Activated CD8-positive, alpha-beta memory T cell treated with anti-CD3 and anti-CD28 coated beads, Interleukin-2, amount 50 U/mL, for 48 hours (primary cell): ENCODE results near the gene PSMA1.
"Not testable (repeated sequence)": the region's sequence is repeated elsewhere in the genome, so short reads cannot be mapped to it uniquely, and the experiment has no call there.

Experiments used
- DNase-seq: peaks from one replicate; pipeline ENCODE4 v3.0.0-alpha.2; 2020

PSMA1 gene

GRCh38 chr11:14519917-14520746 lies at the start of gene PSMA1:
PSMA1 (minus strand) TSS chr11:14520386; CDS start chr11:14520299, 87 bp downstream.
- peak; percentile 93 for DNase-seq

DNA sequence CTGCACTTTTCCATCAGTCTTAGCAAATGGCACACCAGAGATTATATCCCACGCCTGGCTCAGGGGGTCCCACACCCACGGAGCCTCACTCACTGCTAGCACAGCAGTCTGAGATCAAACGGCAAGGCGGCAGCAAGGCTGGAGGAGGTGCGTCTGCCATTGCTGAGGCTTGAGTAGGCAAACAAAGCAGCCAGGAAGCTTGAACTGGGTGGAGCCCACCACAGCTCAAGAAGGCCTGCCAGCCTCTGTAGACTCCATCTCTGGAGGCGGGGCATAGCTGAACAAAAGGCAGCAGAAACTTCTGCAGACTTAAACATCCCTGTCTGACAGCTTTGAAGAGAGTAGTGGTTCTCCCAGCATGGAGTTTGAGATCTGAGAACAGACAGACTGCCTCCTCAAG lies 49.3 kb upstream of the PSMA1 start:
- not testable (repeated sequence) for DNase-seq

DNA sequence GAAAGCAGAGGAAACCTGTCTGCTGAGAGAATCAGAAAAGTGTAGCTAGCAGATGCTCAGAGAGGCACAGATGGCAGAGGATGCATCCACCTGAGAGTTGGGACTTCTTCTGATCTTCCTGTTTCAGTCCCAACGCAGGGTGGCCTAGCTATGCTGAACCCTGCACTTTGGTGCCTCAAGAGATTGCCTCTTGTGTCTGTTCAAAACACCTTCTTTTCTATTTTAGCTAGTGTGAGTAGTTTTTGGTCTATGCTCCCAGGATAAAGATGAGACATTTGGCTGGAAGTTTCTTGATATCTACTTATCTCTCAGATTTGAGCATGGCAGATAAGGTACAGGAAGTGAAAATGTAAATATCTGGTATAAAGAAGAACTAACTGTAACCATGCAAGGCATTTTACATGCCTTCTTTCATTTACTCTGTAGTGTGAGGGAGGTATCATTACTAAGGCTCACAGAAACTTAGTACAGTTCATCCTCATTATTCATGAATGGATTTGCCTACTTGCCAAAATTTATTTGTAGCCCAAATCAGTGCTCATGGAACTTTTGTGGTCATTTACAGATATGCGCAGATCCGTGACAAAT lies 47.0 kb upstream of the PSMA1 start:
- no peak for DNase-seq

DNA sequence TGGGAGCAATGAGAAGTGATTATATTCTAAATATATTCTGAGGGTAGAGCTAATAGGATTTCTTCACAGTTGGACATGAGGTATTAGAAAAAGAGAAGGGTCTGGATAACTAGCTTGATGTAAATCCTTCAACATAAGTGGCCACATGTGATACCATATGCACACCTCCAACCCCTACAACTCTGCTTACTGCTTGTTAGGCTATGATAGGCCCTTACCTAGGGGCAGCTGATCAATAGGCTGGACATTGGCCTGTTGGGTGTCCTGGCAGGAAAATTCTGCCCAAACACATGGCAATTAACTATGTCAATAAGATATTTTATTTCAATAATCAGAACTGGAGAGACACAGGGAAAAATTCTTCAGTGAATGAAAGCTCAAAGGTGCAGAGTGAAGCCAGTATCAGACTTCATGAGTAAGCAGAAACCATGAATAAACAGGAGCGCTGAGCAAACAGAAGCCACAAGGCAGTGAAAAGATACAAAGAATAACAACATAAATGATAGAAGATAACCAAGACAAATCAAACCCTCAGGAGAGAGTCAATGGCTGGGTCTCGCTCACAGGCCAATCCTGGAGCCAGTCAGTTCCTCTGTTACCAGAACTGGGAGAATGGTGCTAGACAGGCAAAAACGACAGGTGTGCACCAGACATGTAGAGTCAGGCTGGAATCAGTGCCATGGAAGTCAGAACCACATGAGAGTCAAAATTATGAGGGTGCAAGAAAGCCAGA lies 46.3 kb upstream of the PSMA1 start:
- DNase-seq = no peak

- DNase-seq = no peak
Measured at GRCh38 chr11:14565845-14566244, 45.7 kb upstream of the PSMA1 start.

GRCh38 chr11:14555818-14556217 lies 35.6 kb upstream of the PSMA1 start:
- DNase-seq = no peak

DNA sequence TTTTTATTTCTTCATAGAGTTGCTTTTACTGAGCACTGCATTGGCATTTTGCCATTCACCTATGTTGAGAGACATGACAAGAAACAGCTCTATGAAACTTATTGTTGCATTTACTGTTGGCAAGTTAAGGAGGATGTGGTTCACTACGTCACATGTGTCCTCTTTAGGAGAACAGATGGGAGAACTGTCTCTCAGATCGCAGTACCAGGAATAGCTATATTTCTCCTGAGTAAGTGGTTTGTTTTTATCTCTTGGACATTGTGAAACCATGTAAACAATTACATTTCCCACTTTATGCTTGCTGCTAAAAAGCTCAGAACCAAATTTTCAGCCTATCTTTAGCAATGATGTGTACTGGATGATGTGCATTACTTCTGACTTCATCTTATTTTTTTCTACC lies 34.8 kb upstream of the PSMA1 start:
- no peak for DNase-seq

- DNase-seq = no peak
Measured at GRCh38 chr11:14552089-14552488, 31.9 kb upstream of the PSMA1 start.

- no peak for DNase-seq
Measured at GRCh38 chr11:14551380-14551779, 31.2 kb upstream of the PSMA1 start.

DNA sequence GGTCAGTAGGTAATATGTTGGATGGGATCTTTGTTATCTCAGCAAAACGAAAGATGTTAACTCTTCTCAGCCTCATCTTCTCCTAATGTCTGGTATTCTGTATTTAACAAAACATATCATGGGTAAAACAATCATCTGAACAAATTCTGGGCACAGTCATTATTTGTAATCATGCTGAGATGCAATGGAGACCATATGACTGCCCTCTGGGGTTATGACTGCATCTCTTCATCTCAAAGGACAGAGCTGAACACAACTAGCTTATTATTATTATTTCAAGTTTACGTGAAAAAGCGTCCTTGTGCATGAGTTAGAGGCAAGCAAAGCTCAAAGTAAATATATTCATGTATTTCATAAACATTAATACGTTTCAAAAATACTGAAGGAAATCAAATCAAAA lies 29.7 kb upstream of the PSMA1 start:
- no peak for DNase-seq

- no peak for DNase-seq
Measured at GRCh38 chr11:14547440-14547839, 27.3 kb upstream of the PSMA1 start.

- no peak for DNase-seq
Measured at GRCh38 chr11:14546672-14547071, 26.5 kb upstream of the PSMA1 start.

- no peak for DNase-seq
Measured at GRCh38 chr11:14544611-14545010, 24.4 kb upstream of the PSMA1 start.

GRCh38 chr11:14543260-14543659 lies 23.1 kb upstream of the PSMA1 start:
- no peak for DNase-seq

DNA sequence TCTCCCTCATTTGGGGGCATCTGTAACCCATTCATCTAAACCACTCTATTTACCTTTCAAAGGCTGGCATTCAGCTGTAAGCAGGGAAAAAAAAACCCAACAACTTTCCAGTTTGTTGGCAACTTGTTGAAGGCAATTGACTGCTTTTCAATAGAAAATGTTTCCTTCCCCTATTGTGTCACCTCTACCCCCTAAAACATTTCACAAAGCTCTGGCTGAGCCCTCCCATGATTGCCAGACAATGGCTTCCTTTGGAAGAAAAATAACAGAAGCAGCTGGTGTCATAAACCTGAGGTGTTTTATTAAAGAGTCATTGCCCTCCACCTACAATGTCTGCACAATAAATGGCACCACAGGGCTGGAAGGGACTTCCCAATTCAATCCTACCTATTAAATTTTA lies 22.1 kb upstream of the PSMA1 start:
- DNase-seq = no peak

GRCh38 chr11:14541192-14541947 lies 21.2 kb upstream of the PSMA1 start:
- no peak for DNase-seq

DNA sequence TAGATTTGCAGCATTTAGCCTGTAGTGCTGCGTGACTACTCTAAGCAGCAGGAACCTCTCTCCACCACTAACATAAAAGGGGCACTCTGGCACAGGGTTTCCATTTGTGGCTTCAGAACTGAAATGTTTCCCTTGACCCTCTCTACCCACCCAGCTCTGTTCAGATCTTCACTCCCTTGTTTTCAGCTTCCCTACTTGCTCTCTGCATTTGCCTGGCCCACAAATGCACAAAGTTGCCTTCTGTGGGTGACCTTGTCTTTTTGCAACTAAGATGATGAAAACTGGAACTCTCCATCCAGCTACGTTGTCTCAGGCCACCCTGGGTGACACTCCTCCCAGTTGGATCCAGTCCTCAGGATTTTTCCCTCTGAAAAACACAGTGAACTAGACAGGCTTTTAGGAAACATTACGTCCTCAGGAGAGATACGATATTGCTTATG lies 19.8 kb upstream of the PSMA1 start:
- no peak for DNase-seq

DNA sequence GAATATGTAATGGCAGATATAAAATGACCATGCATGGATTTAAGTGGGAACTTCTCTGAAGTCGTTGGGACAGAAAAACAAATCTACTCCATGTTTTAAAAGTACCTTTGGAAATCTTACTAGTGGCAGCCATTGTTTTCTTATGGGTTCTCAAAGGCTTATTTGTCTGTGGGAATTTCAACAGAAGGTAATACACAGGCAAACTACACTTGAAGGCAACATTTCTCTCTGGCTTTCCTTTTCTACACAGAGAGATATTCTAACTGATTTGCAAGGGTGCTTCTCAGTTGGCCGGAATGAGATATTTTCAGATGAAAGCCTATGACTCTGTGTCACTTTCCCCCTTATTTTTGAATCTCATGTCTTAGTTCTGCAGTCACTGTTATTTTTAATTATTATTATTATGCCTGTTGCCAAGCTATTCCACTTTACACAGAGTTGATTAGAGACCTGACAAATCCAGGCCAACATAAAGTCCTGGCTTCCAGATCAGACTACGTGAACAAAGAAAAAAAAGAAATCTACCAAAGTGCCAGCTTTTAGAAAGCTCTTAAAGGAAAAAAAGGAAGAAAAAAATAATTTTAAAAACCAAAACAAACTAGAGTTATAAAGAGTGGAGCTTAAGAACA lies 18.9 kb upstream of the PSMA1 start:
- no peak for DNase-seq

GRCh38 chr11:14538271-14538925 lies 18.2 kb upstream of the PSMA1 start:
- no peak for DNase-seq

DNA sequence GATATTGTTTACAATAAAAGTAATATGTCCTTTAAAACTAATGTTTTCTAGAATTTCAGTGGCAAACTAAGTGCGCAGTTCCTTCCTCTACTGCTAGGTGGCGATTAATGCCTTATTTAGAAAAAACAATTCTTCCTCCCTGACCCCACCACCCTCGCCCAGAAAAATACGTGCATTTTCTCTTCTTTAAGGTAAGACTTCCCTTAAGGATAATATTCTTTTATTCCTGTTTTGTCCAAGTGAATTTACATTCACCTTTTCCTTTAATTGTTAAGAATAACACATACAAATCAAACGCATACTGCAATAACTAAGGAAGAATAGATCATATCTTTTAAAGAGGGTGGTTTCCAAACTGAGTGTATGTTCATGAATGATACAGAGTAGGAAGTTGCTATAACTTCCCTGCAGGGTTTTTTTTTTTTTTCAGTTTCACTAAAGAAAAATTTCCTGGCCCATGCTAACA lies 17.0 kb upstream of the PSMA1 start:
- DNase-seq = no peak

DNA sequence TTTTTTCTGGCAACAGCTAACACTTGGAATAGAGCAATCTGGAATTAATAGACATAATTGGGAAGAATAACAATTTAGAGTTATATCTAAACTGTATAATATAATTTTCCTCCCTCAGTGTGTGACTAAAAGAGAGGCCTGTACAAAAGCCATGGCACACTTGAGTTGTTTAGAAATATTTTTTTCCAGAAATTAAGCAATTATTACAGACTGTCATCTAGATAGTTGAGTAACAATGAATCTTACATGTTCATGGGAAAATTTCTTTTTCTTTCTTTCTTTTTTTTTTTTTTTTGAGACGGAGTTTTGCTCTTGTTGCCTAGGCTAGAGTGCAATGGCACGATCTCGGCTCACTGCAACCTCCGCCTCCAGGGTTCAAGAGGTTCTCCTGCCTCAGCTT lies 15.0 kb upstream of the PSMA1 start:
- not testable (repeated sequence) for DNase-seq

GRCh38 chr11:14529951-14530350 lies 9.8 kb upstream of the PSMA1 start:
- no peak for DNase-seq
